ENCODE results near the gene ATG101.

ATG101 gene

DNA sequence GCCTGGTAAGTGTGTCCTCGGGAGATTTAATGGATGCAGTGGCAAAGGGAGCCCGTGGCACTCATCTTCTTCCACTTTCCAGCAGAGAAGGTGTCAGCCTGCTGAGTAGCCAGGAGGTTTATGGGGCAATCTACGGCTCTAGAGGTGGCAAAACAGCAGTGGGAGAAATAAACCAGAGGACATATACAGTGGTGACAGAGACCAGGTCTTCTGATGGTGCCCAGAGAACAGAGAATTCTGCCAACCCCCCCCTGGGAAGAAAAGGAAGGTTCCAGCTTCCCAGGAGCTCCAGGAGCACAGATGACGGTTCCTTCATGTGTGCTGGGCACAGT is 52.7 kb downstream of the ATG101 start:
- Histone ChIP-seq H3K4me3 (no peak overlapping the region), H3K27ac (no peak overlapping the region)

- Histone ChIP-seq H3K4me3 (no peak overlapping the region), H3K27ac (no peak overlapping the region)
Measured at GRCh38 chr12:52122904-52123303, 53.1 kb downstream of the ATG101 start.

GRCh38 chr12:52123487-52124186 is 53.9 kb downstream of the ATG101 start:
- Histone ChIP-seq H3K4me3 (no peak overlapping the region), H3K27ac (no peak overlapping the region)

GRCh38 chr12:52125476-52125900 is 55.7 kb downstream of the ATG101 start:
- Histone ChIP-seq H3K4me3 (no peak overlapping the region), H3K27ac (no peak overlapping the region)

- H3K4me3 ChIP-seq, result no peak overlapping the region
- H3K27ac ChIP-seq, result peak overlapping the region in 1 of 21 experiments; percentile 57
Measured at GRCh38 chr12:52126050-52126604, 56.3 kb downstream of the ATG101 start.

Measured in skin epidermis (tissue), 12 donors.